HEK293T (cell line): Measurements from ENCODE around the gene RTP5.

Source experiments
- ARNT ChIP-seq: fragments of 450-650 bp; IDR thresholded peaks from 2 replicates; pipeline ENCODE4 v1.6.1; 2017; ENCODE audit warnings: mild to moderate bottlenecking
- BHLHE40 ChIP-seq: fragments of 450-650 bp; IDR thresholded peaks from 2 replicates; pipeline ENCODE4 v1.6.1; 2016; ENCODE audit warnings: mild to moderate bottlenecking, moderate library complexity, borderline replicate concordance
- CTBP1 ChIP-seq: fragments of 450-650 bp; IDR thresholded peaks from 2 replicates; pipeline ENCODE4 v1.6.1; 2016; ENCODE audit warnings: borderline replicate concordance
- ELF4 ChIP-seq: fragments of 450-650 bp; IDR thresholded peaks from 2 replicates; pipeline ENCODE4 v1.6.1; 2017; ENCODE audit warnings: antibody characterized with exemption
- FOXK2 ChIP-seq: fragments of 450-650 bp; IDR thresholded peaks from 2 replicates; pipeline ENCODE4 v1.6.1; 2016; ENCODE audit warnings: mild to moderate bottlenecking
- FOXM1 ChIP-seq: fragments of 450-650 bp; IDR thresholded peaks from 2 replicates; pipeline ENCODE4 v1.6.1; 2017; ENCODE audit warnings: mild to moderate bottlenecking, borderline replicate concordance
- HDGF ChIP-seq: fragments of 450-650 bp; IDR thresholded peaks from 2 replicates; pipeline ENCODE4 v1.6.1; 2017; ENCODE audit warnings: antibody characterized with exemption, borderline replicate concordance
- L3MBTL2 ChIP-seq: fragments of 450-650 bp; conservative IDR thresholded peaks from 2 replicates; pipeline ENCODE4 v1.6.1; 2016; ENCODE audit warnings: mild to moderate bottlenecking
- LEF1 ChIP-seq: fragments of 450-650 bp; IDR thresholded peaks from 2 replicates; pipeline ENCODE4 v1.6.1; 2017; ENCODE audit warnings: mild to moderate bottlenecking, borderline replicate concordance
- SP1 ChIP-seq: fragments of 450-650 bp; IDR thresholded peaks from 2 replicates; pipeline ENCODE4 v1.6.1; 2017
- SUZ12 ChIP-seq: fragments of 450-650 bp; IDR thresholded peaks from 2 replicates; pipeline ENCODE4 v1.6.1; 2016; ENCODE audit warnings: mild to moderate bottlenecking
- TARDBP ChIP-seq: fragments of 450-650 bp; IDR thresholded peaks from 2 replicates; pipeline ENCODE4 v1.6.1; 2016
- ZNF384 ChIP-seq: fragments of 450-650 bp; IDR thresholded peaks from 2 replicates; pipeline ENCODE4 v1.6.1; 2016
- TF ChIP-seq, protein P1 (sequence below): fragments of 450-650 bp; IDR thresholded peaks from 2 replicates; pipeline ENCODE4 v1.6.1; 2016

DNA sequence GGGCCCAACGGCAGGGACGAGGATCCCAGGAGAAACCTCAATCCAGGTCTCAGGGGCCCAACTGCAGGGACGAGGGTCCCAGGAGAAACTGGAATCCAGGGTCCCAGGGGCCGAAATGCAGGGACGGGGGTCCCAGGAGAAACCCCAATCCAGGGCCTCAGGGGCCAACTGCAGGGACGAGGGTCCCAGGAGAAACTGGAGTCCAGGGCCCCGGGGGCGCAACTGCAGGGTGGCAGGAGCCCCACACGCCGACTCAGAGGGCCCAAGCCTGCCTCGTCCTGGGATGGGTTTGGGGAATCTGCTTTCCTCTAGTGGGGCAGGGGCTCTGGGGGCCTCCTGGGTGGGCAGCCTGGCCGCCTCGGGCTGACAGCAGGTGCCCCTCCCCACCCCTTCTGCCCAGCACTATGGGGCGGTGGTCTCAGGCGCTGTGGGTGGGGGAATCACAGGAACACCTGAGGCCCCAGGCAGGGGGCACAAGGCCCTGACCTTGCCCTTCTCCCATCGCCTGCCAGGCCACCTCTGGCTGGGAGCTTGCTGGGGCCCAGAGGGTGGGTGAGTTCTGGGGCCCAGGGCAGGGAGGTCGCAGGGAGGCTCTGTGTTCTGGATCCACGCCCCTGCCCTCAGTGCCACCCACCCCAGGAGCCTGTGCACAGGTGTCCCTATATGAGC is 7.1 kb downstream of the RTP5 start:
- TF ChIP-seq BHLHE40 (no peak), TARDBP (no peak), FOXM1 (no peak), CTBP1 (no peak), SUZ12 (no peak), L3MBTL2 (no peak), ZNF384 (no peak), SP1 (no peak), LEF1 (no peak), ARNT (no peak), FOXK2 (no peak), HDGF (no peak), ELF4 (no peak)
- TF ChIP-seq, protein P1, sequence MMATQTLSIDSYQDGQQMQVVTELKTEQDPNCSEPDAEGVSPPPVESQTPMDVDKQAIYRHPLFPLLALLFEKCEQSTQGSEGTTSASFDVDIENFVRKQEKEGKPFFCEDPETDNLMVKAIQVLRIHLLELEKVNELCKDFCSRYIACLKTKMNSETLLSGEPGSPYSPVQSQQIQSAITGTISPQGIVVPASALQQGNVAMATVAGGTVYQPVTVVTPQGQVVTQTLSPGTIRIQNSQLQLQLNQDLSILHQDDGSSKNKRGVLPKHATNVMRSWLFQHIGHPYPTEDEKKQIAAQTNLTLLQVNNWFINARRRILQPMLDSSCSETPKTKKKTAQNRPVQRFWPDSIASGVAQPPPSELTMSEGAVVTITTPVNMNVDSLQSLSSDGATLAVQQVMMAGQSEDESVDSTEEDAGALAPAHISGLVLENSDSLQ, result no peak
